ENCODE results near the gene CPED1. TPM values are rescaled to one million over a fixed set of nuclear protein-coding genes. Genes with fewer than 3 reads are reported as not detected.
"Not testable (repeated sequence)": the region's sequence is repeated elsewhere in the genome, so short reads cannot be mapped to it uniquely, and the experiment has no call there.

Gene CPED1
- total RNA-seq, 1 experiment from 2014 or later = 0.39 TPM

DNA sequence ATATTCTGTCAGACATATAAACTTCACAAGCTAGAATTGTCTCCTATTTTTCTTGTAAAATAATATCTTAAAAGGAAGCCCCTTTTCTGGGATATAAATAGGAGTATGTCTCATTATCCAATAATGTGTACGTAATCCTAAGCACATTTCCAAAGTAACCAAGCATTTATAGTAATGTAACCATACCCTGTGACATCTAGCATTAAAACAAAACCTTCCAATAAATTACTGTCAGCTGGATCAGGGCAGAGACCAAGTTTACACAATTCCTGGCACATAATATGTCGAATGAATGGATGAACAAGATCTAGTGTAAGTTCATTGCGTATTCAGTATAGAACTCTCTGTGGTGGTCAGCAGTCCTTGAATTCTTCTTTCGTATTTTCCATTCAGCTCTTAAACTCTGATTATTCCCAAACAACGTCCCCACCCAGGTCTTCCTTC is 14.3 kb downstream of the CPED1 start:
- Histone ChIP-seq H3K4me3 (ENCODE audit: low read depth in 2 of 2, low read length in 2 of 2) (no peak overlapping the region), H3K27me3 (ENCODE audit: control insufficient read depth, insufficient read depth, low read length) (peaks cover 24% of the 10 kb centered on the region), H3K27ac (ENCODE audit: low read length) (no peak overlapping the region), H3K9me3 (ENCODE audit: control insufficient read depth, insufficient read depth, low read depth, low read length) (no peaks in the 10 kb centered on the region), H3K4me1 (ENCODE audit: control insufficient read depth, insufficient read depth, low read length) (no peaks in the 10 kb centered on the region), H3K36me3 (ENCODE audit: control insufficient read depth, insufficient read depth, low read length) (no peaks in the 10 kb centered on the region)
- intact Hi-C loops (cut with micrococcal nuclease; ENCODE audit: unreplicated experiment) (no loop called here), in situ Hi-C loops (cut with HindIII; ENCODE audit: low pct_unique_long_range_greater_than_20kb, low sequenced_read_pairs) (no loop called here)
- TF ChIP-seq, protein P1, sequence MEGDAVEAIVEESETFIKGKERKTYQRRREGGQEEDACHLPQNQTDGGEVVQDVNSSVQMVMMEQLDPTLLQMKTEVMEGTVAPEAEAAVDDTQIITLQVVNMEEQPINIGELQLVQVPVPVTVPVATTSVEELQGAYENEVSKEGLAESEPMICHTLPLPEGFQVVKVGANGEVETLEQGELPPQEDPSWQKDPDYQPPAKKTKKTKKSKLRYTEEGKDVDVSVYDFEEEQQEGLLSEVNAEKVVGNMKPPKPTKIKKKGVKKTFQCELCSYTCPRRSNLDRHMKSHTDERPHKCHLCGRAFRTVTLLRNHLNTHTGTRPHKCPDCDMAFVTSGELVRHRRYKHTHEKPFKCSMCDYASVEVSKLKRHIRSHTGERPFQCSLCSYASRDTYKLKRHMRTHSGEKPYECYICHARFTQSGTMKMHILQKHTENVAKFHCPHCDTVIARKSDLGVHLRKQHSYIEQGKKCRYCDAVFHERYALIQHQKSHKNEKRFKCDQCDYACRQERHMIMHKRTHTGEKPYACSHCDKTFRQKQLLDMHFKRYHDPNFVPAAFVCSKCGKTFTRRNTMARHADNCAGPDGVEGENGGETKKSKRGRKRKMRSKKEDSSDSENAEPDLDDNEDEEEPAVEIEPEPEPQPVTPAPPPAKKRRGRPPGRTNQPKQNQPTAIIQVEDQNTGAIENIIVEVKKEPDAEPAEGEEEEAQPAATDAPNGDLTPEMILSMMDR (IDR thresholded peaks at IDR 0.05) = no peak
- TF ChIP-seq TCF7L2 (IDR thresholded peaks at IDR 0.05; ENCODE audit: low read depth, low read length) (no peak), SIN3A (IDR thresholded peaks at IDR 0.05; ENCODE audit: borderline replicate concordance, insufficient read depth, low read depth, low read length) (no peak), POLR2AphosphoS5 (IDR thresholded peaks at IDR 0.05; ENCODE audit: low read depth, low read length) (no peak)
- TF ChIP-seq, protein P2, sequence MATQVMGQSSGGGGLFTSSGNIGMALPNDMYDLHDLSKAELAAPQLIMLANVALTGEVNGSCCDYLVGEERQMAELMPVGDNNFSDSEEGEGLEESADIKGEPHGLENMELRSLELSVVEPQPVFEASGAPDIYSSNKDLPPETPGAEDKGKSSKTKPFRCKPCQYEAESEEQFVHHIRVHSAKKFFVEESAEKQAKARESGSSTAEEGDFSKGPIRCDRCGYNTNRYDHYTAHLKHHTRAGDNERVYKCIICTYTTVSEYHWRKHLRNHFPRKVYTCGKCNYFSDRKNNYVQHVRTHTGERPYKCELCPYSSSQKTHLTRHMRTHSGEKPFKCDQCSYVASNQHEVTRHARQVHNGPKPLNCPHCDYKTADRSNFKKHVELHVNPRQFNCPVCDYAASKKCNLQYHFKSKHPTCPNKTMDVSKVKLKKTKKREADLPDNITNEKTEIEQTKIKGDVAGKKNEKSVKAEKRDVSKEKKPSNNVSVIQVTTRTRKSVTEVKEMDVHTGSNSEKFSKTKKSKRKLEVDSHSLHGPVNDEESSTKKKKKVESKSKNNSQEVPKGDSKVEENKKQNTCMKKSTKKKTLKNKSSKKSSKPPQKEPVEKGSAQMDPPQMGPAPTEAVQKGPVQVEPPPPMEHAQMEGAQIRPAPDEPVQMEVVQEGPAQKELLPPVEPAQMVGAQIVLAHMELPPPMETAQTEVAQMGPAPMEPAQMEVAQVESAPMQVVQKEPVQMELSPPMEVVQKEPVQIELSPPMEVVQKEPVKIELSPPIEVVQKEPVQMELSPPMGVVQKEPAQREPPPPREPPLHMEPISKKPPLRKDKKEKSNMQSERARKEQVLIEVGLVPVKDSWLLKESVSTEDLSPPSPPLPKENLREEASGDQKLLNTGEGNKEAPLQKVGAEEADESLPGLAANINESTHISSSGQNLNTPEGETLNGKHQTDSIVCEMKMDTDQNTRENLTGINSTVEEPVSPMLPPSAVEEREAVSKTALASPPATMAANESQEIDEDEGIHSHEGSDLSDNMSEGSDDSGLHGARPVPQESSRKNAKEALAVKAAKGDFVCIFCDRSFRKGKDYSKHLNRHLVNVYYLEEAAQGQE (IDR thresholded peaks at IDR 0.05; ENCODE audit: insufficient read depth in 1 of 2, low read depth in 2 of 2, low read length in 1 of 2) = no peak
- no TSS peak for BruUV-seq (replicated peaks)
- ATAC-seq (no peak), DNase-seq (ENCODE audit: low read depth, low spot score) (no peak)
- CTCF ChIA-PET = no interaction called here
- POLR2A ChIA-PET = no interaction called here

DNA sequence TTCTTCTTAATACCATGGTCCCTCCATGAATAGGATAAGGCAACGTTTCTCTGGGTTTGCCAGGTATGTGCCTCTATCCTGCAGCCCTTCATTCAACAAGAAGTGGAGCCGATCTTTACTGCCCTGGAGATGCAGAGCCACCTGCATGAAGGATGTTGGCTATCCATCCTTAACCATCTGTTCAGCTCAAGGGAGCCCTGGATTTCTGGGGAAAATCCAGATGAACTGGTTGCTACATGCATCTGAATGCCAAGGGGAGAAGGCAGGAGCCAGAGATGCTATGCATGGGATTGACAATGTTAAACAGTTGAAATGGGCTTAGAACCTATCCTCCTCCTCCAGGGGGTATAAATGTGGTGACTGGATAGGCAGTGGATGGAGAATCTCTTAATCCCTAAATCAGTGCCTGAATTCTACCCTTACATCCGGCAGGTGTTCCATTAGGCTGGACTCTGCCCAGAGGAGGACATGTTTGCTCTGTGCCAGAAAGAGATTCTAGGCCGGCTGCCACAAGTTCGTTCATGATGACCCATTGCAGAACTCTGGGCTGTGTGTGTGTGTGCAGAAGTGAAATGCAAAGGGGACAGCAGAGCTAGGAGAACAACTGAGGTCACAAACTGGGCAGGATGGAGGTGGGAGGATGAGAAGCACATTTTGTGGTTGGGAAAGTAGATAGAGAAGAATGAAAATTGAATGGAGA is 15.6 kb downstream of the CPED1 start:
- ChIA-PET POLR2A (no interaction called here), CTCF (no interaction called here)
- BruUV-seq (replicated peaks) = no TSS peak
- TF ChIP-seq, protein P1 (IDR thresholded peaks at IDR 0.05) = no peak
- TF ChIP-seq POLR2AphosphoS5 (IDR thresholded peaks at IDR 0.05; ENCODE audit: low read depth, low read length) (no peak), TCF7L2 (IDR thresholded peaks at IDR 0.05; ENCODE audit: low read depth, low read length) (no peak), SIN3A (IDR thresholded peaks at IDR 0.05; ENCODE audit: borderline replicate concordance, insufficient read depth, low read depth, low read length) (no peak)
- TF ChIP-seq, protein P2 (IDR thresholded peaks at IDR 0.05; ENCODE audit: insufficient read depth in 1 of 2, low read depth in 2 of 2, low read length in 1 of 2) = no peak
- Histone ChIP-seq H3K4me3 (ENCODE audit: low read depth in 2 of 2, low read length in 2 of 2) (no peak overlapping the region), H3K27me3 (ENCODE audit: control insufficient read depth, insufficient read depth, low read length) (peaks cover 32% of the 10 kb centered on the region), H3K27ac (ENCODE audit: low read length) (no peak overlapping the region), H3K9me3 (ENCODE audit: control insufficient read depth, insufficient read depth, low read depth, low read length) (no peaks in the 10 kb centered on the region), H3K36me3 (ENCODE audit: control insufficient read depth, insufficient read depth, low read length) (no peaks in the 10 kb centered on the region), H3K4me1 (ENCODE audit: control insufficient read depth, insufficient read depth, low read length) (no peaks in the 10 kb centered on the region)
- DNase-seq (ENCODE audit: low read depth, low spot score) (no peak), ATAC-seq (no peak)
- intact Hi-C loops (cut with micrococcal nuclease; ENCODE audit: unreplicated experiment) = no loop called here
- in situ Hi-C loops (cut with HindIII; ENCODE audit: low pct_unique_long_range_greater_than_20kb, low sequenced_read_pairs) = no loop called here

DNA sequence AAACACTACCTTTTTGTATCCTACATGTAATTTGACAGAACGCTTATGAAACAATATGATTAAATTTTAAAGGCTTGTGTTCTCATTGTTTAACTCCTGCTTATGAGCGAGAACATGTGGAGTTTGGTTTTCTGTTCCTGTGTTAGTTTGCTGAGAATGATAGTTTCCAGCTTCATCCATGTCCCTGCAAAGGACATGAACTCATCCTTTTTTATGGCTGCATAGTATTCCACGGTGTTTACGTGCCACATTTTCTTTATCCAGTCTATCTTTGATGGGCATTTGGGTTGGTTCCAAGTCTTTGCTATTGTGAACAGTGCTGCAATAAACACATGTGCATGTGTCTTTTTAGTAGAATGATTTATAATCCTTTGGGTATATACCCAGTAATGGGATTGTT is 16.5 kb downstream of the CPED1 start:
- POLR2A ChIA-PET; in situ Hi-C loops (cut with HindIII; ENCODE audit: low pct_unique_long_range_greater_than_20kb, low sequenced_read_pairs); intact Hi-C loops (cut with micrococcal nuclease; ENCODE audit: unreplicated experiment); BruUV-seq (replicated peaks); H3K9me3 ChIP-seq (ENCODE audit: control insufficient read depth, insufficient read depth, low read depth, low read length); CTCF ChIA-PET; ATAC-seq; H3K36me3 ChIP-seq (ENCODE audit: control insufficient read depth, insufficient read depth, low read length); DNase-seq (ENCODE audit: low read depth, low spot score); H3K4me3 ChIP-seq (ENCODE audit: low read depth in 2 of 2, low read length in 2 of 2); H3K27ac ChIP-seq (ENCODE audit: low read length); H3K4me1 ChIP-seq (ENCODE audit: control insufficient read depth, insufficient read depth, low read length): not testable (repeated sequence)
- peaks cover 32% of the 10 kb centered on the region for H3K27me3 ChIP-seq (ENCODE audit: control insufficient read depth, insufficient read depth, low read length)
